ENCODE data around the gene BCAS4.

The BCAS4 gene

DNA sequence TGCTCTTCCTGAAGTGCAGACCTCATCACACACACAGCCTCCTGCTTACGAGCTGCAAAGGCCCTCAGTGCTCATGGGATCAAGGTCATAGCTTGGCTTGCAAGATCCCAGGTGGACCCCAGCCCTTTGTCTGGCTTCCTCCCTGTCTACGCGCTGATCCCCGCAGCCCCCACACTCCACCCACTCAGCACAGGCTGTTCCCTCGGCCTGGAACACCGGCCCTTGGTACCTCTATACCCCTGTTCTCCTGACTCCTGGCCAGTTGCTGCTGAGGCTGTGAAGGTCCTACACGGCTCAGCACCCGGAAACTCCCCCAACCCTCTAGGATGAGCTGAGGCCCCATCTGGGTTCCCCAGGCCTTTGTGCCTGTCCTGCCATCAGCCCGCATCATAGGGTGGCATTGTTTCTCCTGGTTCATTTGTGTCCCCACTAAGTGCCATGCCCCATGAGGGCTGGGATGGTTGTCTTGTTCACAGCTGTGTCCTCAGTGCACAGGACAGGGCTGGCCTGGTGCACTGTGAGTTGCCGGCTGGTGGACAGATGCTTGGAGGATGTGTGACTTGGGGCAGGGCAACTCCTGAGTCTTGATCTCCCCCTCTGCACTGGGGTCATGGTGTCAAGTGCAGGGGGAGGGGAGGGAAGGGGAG lies 79.4 kb downstream of the BCAS4 start:
- DNase-seq = no peak
- TF ChIP-seq POLR2A (IDR thresholded peaks at IDR 0.05; ENCODE audit: low read length) (no peak), GATA1 (IDR thresholded peaks at IDR 0.05; ENCODE audit: low read depth, low read length) (no peak)

DNA sequence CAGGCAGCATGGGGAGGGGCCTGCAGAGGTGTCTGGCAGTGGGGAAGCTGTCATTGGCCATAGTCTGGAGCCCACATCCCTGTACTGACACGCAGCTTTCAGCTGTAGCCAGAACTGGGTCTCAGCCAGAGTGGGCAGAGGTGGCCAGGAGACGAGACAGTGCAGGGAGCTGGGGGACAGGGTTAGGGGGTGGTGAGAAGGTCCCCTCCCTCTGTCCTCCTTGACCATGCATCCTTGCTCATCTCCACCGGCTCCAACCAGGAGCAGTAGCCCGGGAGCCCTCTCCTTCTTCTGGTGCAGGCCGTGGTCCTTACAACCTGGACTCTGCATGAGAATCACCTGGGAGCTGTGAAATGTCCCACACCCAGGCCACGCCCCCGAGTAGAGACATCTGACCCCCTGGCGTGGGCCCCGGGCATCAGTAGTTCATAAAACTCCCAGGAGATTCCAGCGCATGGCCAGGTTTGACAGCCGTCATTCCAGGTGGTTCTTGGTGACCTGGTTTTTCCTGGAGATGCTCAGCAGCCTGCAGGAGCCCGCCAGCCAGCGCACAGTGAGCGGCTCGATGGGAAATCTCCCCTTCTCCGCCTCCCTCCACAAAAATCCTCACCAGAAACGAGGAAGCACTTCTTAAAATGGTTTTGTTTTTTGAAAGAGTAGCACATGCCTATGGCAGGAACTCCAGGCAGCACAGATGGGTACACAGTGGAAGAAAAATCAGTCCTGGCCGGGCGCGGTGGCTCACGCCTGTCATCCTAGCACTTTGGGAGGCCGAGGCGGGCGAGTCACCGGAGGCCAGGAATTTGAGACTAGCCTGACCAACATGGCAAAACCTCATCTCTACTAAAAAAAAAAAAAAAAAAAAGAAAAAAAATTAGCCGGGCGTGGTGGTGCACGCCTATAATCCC lies 80.2 kb downstream of the BCAS4 start:
- DNase-seq = no peak
- TF ChIP-seq GATA1 (IDR thresholded peaks at IDR 0.05; ENCODE audit: low read depth, low read length) (no peak), POLR2A (IDR thresholded peaks at IDR 0.05; ENCODE audit: low read length) (no peak)

DNA sequence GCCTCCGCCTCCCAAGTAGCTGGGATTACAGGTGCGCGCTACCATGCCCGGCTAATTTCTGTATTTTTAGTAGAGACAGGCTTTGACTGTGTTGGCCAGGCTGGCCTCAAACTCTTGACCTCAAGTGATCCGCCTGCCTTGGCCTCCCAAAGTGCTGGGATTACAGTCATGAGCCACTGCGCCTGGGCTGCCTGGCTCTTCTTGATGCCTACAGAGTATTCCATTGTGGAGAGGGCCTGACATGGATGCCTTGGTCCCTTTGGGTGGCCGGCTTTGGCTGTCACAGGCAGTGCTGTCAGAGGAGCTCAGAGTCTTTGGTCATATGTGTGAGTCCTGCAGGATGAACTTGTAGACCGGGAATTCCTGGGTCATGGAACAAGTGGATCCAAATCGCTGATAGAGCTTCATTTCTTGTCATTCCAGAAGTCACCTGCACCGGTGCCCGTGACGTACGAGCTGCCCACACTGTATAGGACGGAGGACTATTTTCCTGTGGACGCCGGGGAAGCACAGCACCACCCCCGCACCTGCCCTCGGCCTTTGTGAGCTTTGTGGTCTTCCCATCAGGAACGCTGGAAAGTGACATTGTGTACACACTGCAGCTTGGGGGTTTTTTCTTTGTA lies 81.3 kb downstream of the BCAS4 start:
- TF ChIP-seq GATA1 (IDR thresholded peaks at IDR 0.05; ENCODE audit: low read depth, low read length) (no peak), POLR2A (IDR thresholded peaks at IDR 0.05; ENCODE audit: low read length) (no peak)
- no peak for DNase-seq

DNA sequence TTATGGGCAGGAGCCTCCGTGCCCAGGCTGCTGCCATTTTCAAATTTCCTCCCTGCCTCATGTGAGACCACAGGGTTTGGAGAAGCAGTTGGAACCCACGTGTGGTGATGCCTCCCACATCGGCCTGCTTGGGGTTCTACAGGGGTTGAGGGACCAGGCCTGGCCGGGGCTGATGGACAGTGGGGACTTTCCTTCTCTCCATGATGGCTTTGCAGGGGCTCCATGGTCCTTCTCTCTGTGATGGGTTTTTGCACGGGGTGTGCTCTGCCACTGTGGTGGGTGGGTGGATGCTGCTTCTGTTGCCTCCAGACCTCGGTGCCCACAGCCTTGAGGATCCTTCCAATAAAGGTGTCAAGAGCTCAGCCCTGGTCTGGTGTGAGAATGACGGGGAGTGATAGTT lies 82.0 kb downstream of the BCAS4 start:
- DNase-seq = no peak
- TF ChIP-seq POLR2A (IDR thresholded peaks at IDR 0.05; ENCODE audit: low read length) (no peak), GATA1 (IDR thresholded peaks at IDR 0.05; ENCODE audit: low read depth, low read length) (no peak)

DNA sequence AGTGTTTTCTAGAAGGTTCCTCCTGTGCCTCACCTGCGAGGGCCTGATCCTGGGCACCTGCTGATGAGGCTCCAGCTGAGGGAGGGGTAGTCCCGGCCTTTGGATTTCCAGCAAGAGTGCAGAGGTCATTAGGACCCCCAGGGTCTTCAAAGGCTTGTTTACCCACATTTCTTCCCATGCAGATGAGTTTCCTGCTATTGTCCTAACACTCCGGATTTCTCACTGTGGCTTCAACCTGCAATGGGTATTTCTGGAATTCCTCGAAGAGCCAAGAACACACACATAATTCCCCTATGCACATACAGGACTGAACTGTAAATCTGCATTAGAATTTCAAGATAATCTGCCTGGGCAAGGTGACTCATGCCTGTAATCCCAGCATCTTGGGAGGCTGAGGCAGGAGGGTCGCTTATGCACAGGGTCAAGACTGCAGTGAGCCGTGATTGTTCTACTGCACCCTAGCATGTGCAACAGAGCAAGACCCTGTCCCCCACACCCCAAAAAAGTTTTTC lies 82.4 kb downstream of the BCAS4 start:
- no peak for TF ChIP-seq POLR2A (IDR thresholded peaks at IDR 0.05; ENCODE audit: low read length)
- TF ChIP-seq GATA1 (IDR thresholded peaks at IDR 0.05; ENCODE audit: low read depth, low read length) = no peak
- no peak for DNase-seq

DNA sequence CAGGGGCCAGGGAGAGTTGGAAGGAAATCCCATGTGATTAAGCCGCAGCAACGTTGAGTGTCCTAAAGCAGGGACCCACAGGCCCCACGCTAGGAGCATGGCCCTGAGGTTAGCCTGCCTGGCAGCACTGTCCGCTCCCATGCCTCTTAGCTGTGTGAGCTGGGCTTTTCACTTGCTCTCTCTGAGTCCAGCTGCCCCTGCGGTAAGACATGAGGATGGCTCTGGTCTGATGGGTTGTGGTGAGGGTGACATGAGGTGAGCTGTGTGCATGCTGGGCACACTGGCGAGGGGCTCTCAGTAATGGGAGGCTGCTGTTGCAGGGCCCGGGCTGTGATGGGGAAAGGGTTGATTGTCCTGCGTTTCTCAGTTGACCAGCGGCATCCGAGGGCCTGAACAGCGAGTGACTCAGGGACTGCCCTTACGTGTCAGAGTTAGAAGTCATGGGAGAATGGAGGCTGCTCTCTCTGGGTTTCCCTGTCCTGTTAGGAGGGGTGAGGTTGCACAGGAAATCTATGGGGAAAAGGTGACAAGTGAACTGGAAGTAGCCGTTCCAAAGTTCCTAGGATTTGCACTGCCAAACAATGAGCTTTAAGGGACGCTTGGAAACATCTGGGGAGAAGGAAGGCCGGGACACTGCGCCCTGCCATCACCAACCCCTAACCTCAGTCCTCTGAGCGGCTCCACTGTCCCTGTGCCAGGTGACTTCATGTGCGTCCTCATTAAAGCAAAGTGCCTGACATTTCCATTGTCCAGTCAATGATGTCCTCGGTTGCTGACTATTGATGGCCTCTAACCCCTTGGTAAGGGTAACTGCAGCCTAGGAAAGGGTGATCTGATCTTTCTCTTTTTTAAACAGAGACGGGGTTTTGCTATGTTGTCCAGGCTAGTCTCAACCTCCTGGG lies 85.0 kb downstream of the BCAS4 start:
- TF ChIP-seq POLR2A (IDR thresholded peaks at IDR 0.05; ENCODE audit: low read length) (no peak), GATA1 (IDR thresholded peaks at IDR 0.05; ENCODE audit: low read depth, low read length) (no peak)
- DNase-seq = no peak

DNA sequence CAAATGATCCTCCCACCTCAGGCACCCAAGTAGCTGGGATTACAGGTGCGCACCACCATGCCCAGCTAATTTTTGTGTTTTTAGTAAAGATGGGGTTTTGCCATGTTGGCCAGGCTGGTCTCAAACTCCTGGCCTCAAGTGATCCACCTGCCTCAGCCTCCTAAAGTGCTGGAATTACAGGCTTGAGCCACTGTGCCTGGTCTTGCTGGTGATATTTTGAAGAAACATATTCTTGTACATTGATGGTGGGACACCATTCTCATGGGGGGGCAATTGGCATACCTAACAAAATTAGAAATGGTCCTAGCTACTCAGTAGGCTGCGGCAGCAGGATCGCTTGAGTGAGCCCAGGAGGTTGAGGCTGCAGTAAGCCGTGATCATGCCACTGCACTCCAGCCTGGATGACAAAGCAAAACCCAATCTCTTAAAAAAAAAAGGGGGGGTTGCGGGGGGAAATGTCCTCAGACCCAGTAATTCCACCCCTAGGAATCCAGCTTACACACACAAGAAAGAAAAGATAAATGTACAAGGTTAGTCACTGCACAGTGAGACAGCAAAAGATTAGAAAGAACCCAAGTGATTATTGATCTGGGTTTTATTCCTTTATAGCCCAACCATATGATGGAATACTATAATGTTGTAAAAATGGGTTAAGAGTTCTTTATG lies 87.0 kb downstream of the BCAS4 start:
- DNase-seq = peak; percentile 41 to 70

DNA sequence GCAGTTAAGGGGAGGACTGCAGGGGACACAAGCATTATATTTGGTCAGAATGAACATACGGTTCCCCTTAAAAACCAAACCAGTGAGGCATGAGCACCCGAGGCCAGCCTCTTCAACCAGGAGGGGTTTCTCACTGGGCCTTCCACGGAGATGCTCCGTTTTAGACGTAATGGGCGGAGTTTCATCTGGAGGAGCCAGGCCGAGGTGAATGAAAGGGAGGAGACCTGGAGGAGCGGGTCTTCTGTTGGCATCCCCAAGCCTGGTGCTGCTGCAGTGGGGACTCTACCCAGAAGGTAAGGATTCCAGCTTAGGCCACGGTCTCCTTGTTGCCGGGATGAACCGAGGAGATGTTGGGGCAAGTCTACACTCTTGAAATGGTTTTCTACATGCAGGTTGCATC lies 89.0 kb downstream of the BCAS4 start:
- no peak for TF ChIP-seq GATA1 (IDR thresholded peaks at IDR 0.05; ENCODE audit: low read depth, low read length)
- no peak for DNase-seq

DNA sequence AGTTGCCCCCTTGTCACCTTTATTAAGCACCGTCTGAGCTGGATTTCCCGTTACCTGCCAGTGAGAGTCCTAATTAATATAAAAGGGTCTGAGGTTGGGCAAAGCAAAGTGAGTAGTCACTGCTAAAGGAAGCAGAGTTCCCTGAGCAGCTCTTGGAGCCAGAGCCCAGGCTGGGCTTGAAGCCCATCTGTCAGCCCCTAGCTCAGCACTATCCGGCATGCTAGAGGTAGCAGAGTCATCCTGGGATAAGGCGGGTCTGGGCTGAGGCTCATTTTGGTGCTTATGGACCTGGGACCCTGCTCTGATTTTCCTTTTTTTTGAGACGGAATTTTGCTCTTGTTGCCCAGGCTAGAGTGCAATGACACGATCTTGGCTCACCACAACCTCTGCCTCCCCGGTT lies 90.2 kb downstream of the BCAS4 start:
- no peak for DNase-seq
- TF ChIP-seq GATA1 (IDR thresholded peaks at IDR 0.05; ENCODE audit: low read depth, low read length) = no peak
- no peak for TF ChIP-seq POLR2A (IDR thresholded peaks at IDR 0.05; ENCODE audit: low read length)

DNA sequence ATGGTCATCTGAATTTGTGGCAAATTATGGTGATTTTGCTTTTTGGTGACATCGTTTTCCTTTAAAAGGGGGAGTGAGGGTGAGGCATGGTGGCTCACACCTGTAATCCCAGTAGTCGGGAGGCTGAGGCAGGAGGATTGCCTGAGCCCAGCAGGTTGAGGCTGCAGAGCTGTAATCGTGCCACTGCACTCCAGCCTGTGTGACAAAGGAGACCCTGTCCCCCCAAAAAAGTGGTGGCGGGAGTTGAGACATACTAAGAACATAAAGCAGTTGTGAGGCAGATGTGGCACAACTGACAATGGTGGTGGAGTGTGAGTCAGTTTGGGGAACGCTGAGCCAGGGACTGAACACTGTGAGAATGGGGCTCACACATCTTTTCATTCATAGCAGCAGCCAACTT lies 90.9 kb downstream of the BCAS4 start:
- DNase-seq = no peak
- TF ChIP-seq GATA1 (IDR thresholded peaks at IDR 0.05; ENCODE audit: low read depth, low read length) (no peak), POLR2A (IDR thresholded peaks at IDR 0.05; ENCODE audit: low read length) (no peak)

DNA sequence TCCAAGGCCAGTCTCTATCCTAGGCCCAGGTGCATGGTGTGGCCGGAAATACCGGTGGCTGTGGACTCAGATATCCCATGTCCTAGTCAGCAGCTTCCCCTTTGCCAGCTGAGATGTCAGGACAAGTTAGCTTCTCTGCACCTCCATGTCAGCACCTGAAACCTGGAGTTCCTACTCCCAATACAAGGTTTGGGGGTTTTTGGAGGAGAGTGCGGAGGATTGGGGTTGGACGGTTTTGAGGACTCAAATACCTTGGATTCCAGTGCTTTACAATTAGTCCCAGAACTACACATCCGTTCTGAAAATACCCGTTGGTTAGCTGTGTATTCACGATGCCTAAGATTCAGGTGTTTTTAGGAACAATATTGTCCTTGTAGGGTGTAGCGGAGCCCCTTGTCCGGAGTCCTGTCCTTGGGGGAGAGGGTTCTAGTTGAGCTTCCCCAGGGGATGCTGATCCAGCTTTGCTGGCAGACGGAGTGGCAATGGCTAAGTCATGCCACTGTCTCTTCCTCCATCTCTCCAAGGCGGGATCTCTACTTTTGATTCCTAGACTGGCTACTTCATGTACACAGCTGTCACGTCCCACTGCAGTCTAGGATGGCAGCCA lies 91.4 kb downstream of the BCAS4 start:
- TF ChIP-seq GATA1 (IDR thresholded peaks at IDR 0.05; ENCODE audit: low read depth, low read length) (no peak), POLR2A (IDR thresholded peaks at IDR 0.05; ENCODE audit: low read length) (no peak)
- DNase-seq = no peak

DNA sequence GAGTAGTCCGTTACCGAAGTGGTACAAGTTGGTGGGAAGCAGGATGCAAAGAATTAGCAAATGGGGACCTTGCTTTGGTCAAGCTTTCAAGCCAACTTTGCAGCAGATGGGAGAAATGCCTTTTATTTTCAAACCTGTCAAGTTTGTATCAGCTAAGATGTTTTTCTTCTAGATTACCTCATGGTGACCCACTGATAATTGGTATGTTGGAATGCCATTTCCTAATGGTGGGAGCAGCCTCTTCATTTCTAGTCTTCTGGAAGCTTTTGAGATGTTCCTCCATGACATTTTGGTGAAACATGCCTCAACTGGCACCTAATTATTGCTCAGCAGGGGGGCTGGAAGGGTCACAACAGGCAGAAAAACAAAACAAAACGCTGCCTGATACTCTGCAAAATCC lies 92.7 kb downstream of the BCAS4 start:
- DNase-seq = no peak
- TF ChIP-seq POLR2A (IDR thresholded peaks at IDR 0.05; ENCODE audit: low read length) = no peak
- TF ChIP-seq GATA1 (IDR thresholded peaks at IDR 0.05; ENCODE audit: low read depth, low read length) = no peak

DNA sequence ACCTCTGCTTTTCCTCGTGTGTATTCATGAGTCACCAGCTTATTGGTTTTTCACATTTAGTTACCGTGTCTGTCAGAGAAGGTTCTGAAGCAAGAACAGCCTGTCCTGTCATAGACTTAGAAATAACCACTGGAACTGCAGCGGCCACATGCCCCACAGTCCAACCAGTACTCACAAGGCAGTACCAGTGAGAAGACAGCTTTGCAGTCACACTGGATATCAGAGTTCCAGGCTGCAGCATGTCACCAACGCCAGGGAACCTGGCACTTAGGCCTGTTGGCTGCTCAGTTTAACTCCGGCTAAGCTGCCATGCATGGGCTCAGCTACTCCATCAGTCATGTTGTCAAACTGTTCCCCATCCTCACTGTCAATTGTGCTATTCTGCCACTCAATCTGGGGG lies 96.3 kb downstream of the BCAS4 start:
- TF ChIP-seq GATA1 (IDR thresholded peaks at IDR 0.05; ENCODE audit: low read depth, low read length) (no peak), POLR2A (IDR thresholded peaks at IDR 0.05; ENCODE audit: low read length) (no peak)
- DNase-seq = no peak
